HepG2 (cell line): ENCODE measurements around the gene APRT. TPM values are rescaled to one million over a fixed set of nuclear protein-coding genes. Genes with fewer than 3 reads are reported as not detected.
"Not testable (repeated sequence)": the region's sequence is repeated elsewhere in the genome, so short reads cannot be mapped to it uniquely, and the experiment has no call there.

Source experiments
- ATAC-seq: fragments of 200-7000 bp; cut with Tn5 transposase; 3 replicates; pipeline ENCODE4 v1.9.1; 2020; ENCODE audit warnings: mild to moderate bottlenecking, moderate library complexity
- BruUV-seq: library from RNA; stranded (reverse); fragments of 400-500 nt; replicated peaks from 2 replicates; lab custom pipeline; 2021; lab: Mats Ljungman, UMichigan
- CTCF ChIA-PET: fragments of 300-600 bp; formaldehyde crosslinking; extraction: SDS; loops from one replicate; lab custom pipeline; 2021; ENCODE audit warnings: low total read pairs, inconsistent platforms, low intra/inter-chr PET ratio; lab: Yijun Ruan, JAX
- POLR2A ChIA-PET: fragments of 350-600 bp; sonication (Branson Sonifier 250); formaldehyde crosslinking; loops from one replicate; lab custom pipeline; 2020; ENCODE audit warnings: antibody characterized with exemption, inconsistent platforms; lab: Yijun Ruan, JAX
- DNase-seq: peaks from one replicate; pipeline ENCODE4 v3.0.0-alpha.2; 2015; ENCODE audit warnings: low spot score
- FAIRE-seq: peaks from 3 replicates; lab custom pipeline; 2011; peaks lifted over from hg19 to GRCh38; lab: Jason Lieb, UNC
- H2AFZ ChIP-seq: one replicate; pipeline ENCODE4 v1.6.1; 2011; ENCODE audit warnings: low read length, inconsistent platforms
- H3K27ac ChIP-seq: fragments of 300-600 bp; 3 replicates; pipeline ENCODE4 v1.8.0; 2011; ENCODE audit warnings: mixed run types, mild to moderate bottlenecking, mixed read lengths, low read length, inconsistent platforms; ENCODE audit not compliant: insufficient read depth; ENCODE audit errors: extremely low read length
- H3K27me3 ChIP-seq, 2 experiments: fragments of 200-600 bp in 1 of 2; 2 replicates in 1 of 2; 3 replicates in 1 of 2; pipeline versions ENCODE4 v1.6.0 to v1.8.0; 2011; ENCODE audit warnings: low read length in 2 of 2, mild to moderate bottlenecking in 2 of 2, moderate library complexity in 2 of 2, inconsistent platforms in 1 of 2; ENCODE audit not compliant: insufficient read depth in 2 of 2, control insufficient read depth in 1 of 2
- H3K36me3 ChIP-seq, 2 experiments: fragments of 200-600 bp in 1 of 2; replicated peaks in 1 of 2; 2 replicates in 1 of 2; 3 replicates in 1 of 2; pipeline versions ENCODE4 v1.5.1 to v1.8.0; 2011; ENCODE audit warnings: low read length in 2 of 2, inconsistent platforms in 1 of 2; ENCODE audit not compliant: insufficient read depth in 2 of 2, control insufficient read depth in 1 of 2
- H3K4me1 ChIP-seq: 2 replicates; pipeline ENCODE4 v1.5.1; 2012; ENCODE audit warnings: low read length, inconsistent platforms; ENCODE audit not compliant: insufficient read depth
- H3K4me2 ChIP-seq: 2 replicates; pipeline ENCODE4 v1.6.0; 2011; ENCODE audit warnings: low read depth, low read length, inconsistent platforms
- H3K4me3 ChIP-seq, 3 experiments: fragments of 200-600 bp in 1 of 3; sonication (generic), shearing (Covaris generic) in 1 of 3; replicated peaks in 1 of 3; 2 replicates each; pipeline ENCODE4 v1.5.1; 2011 to 2016; ENCODE audit warnings: low read length in 3 of 3, inconsistent platforms in 2 of 3, low read depth in 2 of 3, mild to moderate bottlenecking in 2 of 3, control low read depth in 1 of 3, mixed read lengths in 1 of 3; ENCODE audit not compliant: insufficient read depth in 1 of 3
- H3K79me2 ChIP-seq: one replicate; pipeline ENCODE4 v1.6.1; 2011; ENCODE audit warnings: low read length, inconsistent platforms; ENCODE audit not compliant: insufficient read depth
- H3K9ac ChIP-seq: 2 replicates; pipeline ENCODE4 v1.6.0; 2011; ENCODE audit warnings: mild to moderate bottlenecking, low read depth, low read length, inconsistent platforms; ENCODE audit not compliant: insufficient read depth
- H3K9me3 ChIP-seq: 2 replicates; pipeline ENCODE4 v1.5.1; 2012; ENCODE audit warnings: mild to moderate bottlenecking, low read length
- H4K20me1 ChIP-seq: 2 replicates; pipeline ENCODE4 v1.6.0; 2011; ENCODE audit warnings: inconsistent platforms, mild to moderate bottlenecking, low read length, moderate library complexity; ENCODE audit not compliant: insufficient read depth
- CHD2 ChIP-seq: IDR thresholded peaks from 2 replicates; pipeline ENCODE4 v1.6.1; 2011; ENCODE audit warnings: low read depth, low read length, improper control_type of control experiment
- HBP1 ChIP-seq: IDR thresholded peaks from 2 replicates; pipeline ENCODE4 v1.6.1; 2016; ENCODE audit warnings: low read depth, control low read depth
- NR2F6 ChIP-seq, 2 experiments: IDR thresholded peaks; 2 replicates each; pipeline ENCODE4 v1.6.1; 2016; ENCODE audit warnings: antibody characterized with exemption in 1 of 2, mild to moderate bottlenecking in 1 of 2
- TFDP1 ChIP-seq: IDR thresholded peaks from 2 replicates; pipeline ENCODE4 v1.6.1; 2016; ENCODE audit warnings: missing compliant biosample characterization, missing genetic modification reagents, borderline replicate concordance
- TRIM24 ChIP-seq: sonication (generic); formaldehyde crosslinking; IDR thresholded peaks from 2 replicates; pipeline ENCODE4 v1.8.0; 2022; ENCODE audit warnings: mild to moderate bottlenecking, missing genetic modification reagents
- ZNF33A ChIP-seq: sonication (generic); formaldehyde crosslinking; IDR thresholded peaks from 2 replicates; pipeline ENCODE4 v1.5.1; 2020; ENCODE audit warnings: missing genetic modification reagents, mild to moderate bottlenecking, moderate library complexity, borderline replicate concordance
- ZNF770 ChIP-seq: sonication (generic); formaldehyde crosslinking; IDR thresholded peaks from 2 replicates; pipeline ENCODE4 v1.5.0; 2020; ENCODE audit warnings: mild to moderate bottlenecking, missing genetic modification reagents
- WGBS: methylation state at CpG from one replicate; pipeline ENCODE4 v1.1.6; 2017; ENCODE audit warnings: low lambda C conversion rate; 5-methylcytosine and 5-hydroxymethylcytosine counted together
- in situ Hi-C: cut with HindIII; loops from 2 replicates; pipeline ENCODE4 v1.10.0; 2017; ENCODE audit warnings: low pct_unique_long_range_greater_than_20kb; ENCODE audit not compliant: extremely low pct_ligation_motif_present
- intact Hi-C: fragments of 100-400 bp; cut with micrococcal nuclease; formaldehyde crosslinking; loops from one replicate; pipeline ENCODE4 v1.10.0; 2022; ENCODE audit not compliant: unreplicated experiment
- polyA plus RNA-seq, 8 experiments: library from polyadenylated mRNA; depleted of rRNA in 3 of 8; stranded (reverse) in 7 of 8; unstranded in 1 of 8; fragments of >200 nt; fragmentation: Illumina TruSeq in 4 of 8; extraction: Trizol in 4 of 8; gene quantifications; 2 replicates each; pipeline versions ENCODE4 v1.2.1 to v1.2.3, GENCODE V29; 2011 to 2016; ENCODE audit warnings: low read depth in 4 of 8, missing spikeins in 1 of 8, mixed read lengths in 1 of 8; ENCODE audit not compliant: insufficient read depth in 1 of 8
- total RNA-seq, 5 experiments: library from RNA; depleted of rRNA; stranded (reverse); fragments of >200 nt; fragmentation: Illumina TruSeq; extraction: Trizol; gene quantifications; 2 replicates each; pipeline ENCODE4 v1.2.3, GENCODE V29; 2016; ENCODE audit warnings: low read depth in 1 of 5

Gene APRT
- total and polyA plus RNA-seq, 2 of the 13 experiments (the other 11 are each of a cell fraction or from before 2014, with no cell fraction given) = 155 to 242 TPM

GRCh38 chr16:88788749-88789148 lies 23.0 kb downstream of the APRT start:
- H3K36me3 ChIP-seq, BruUV-seq, CTCF ChIA-PET, POLR2A ChIA-PET, in situ Hi-C loops, FAIRE-seq, H3K4me3 ChIP-seq, H3K27ac ChIP-seq, H3K9me3 ChIP-seq, H4K20me1 ChIP-seq, H3K27me3 ChIP-seq, ATAC-seq, DNase-seq, H3K79me2 ChIP-seq: not testable (repeated sequence)
- WGBS = 87% methylated on average over 8 of the region's 8 CpGs
- H3K4me1 ChIP-seq = peaks cover 75% of the 10 kb centered on the region
- TF ChIP-seq ZNF770 = peak; percentile 83
- TF ChIP-seq, all 625 proteins: peak for 1; not testable (repeated sequence) for 624
- H3K4me2 ChIP-seq, intact Hi-C loops, H3K9ac ChIP-seq, H2AFZ ChIP-seq: not testable (repeated sequence)

- no peaks in the 10 kb centered on the region for H3K36me3 ChIP-seq
- DNase-seq (peak; percentile 73), FAIRE-seq (peak; percentile 83), ATAC-seq (peak; percentile 6)
- no peak overlapping the region for H3K9ac ChIP-seq
- WGBS = 5% methylated on average over 9 of the region's 11 CpGs
- peaks cover 16% of the 10 kb centered on the region for H3K79me2 ChIP-seq
- H3K4me2 ChIP-seq = peak overlapping the region; percentile 64
- BruUV-seq = no TSS peak
- in situ Hi-C loops (no loop called here), intact Hi-C loops (loop anchor here (1.0 kb wide), 1 partner anchor 28 kb away; no protein-coding TSS in a partner anchor)
- peaks cover 74% of the 10 kb centered on the region for H3K4me1 ChIP-seq
- H3K27ac ChIP-seq = peak overlapping the region; percentile 25
- no peaks in the 10 kb centered on the region for H3K9me3 ChIP-seq
- H4K20me1 ChIP-seq = peaks cover 6% of the 10 kb centered on the region; the same call in 1 of the 2 replicates
- peaks cover 1 to 5% of the 10 kb centered on the region in 2 experiments; a peak in 3 of 5 replicates for H3K27me3 ChIP-seq
- H2AFZ ChIP-seq = no peak overlapping the region
- ChIA-PET CTCF (no interaction called here), POLR2A (interaction anchor here (0.7 to 1.8 kb wide), 5 partner anchors 8 to 430 kb away, joined by 3 to 11 read pairs (median 3); partner anchors contain the start of genes APRT and ZNF778)
- H3K4me3 ChIP-seq = peak overlapping the region in 1 of 3 experiments; percentile 32; a peak in 2 of 6 replicates
- TF ChIP-seq TFDP1 (CRISPR knock-in tag) (no peak), CHD2 (no peak), HBP1 (CRISPR knock-in tag) (no peak), NR2F6 (IDR thresholded peaks at IDR 0.05) (peak; percentile 46; the same call in 1 of the 2 replicates), NR2F6 (CRISPR knock-in tag; IDR thresholded peaks at IDR 0.05) (peak; percentile 54; the same call in 1 of the 2 replicates), TRIM24 (no peak), ZNF33A (no peak)
Observed at GRCh38 chr16:88787579-88788314, 24.0 kb downstream of the APRT start.
